Fibroblast of lung (primary cell): ENCODE measurements around the gene SERPINE2. TPM values are rescaled to one million over a fixed set of nuclear protein-coding genes. Genes with fewer than 3 reads are reported as not detected.
A peak's percentile ranks its signal among the peaks of the same experiment; 100 is the strongest.

Source experiments
- DNase-seq, 2 donors: peaks; one replicate each; pipeline versions ENCODE4 v3.0.0 to v3.0.0-alpha.2; 2010; ENCODE audit warnings: low read depth in 2 of 2
- H2AFZ ChIP-seq: 2 replicates; pipeline ENCODE4 v1.5.1; 2012; ENCODE audit warnings: low read length, control low read depth, inconsistent platforms
- H3K27ac ChIP-seq: 2 replicates; pipeline ENCODE4 v1.5.1; 2011; ENCODE audit warnings: low read length, control low read depth; ENCODE audit not compliant: insufficient read depth
- H3K27me3 ChIP-seq: 2 replicates; pipeline ENCODE4 v1.5.1; 2011; ENCODE audit warnings: mild to moderate bottlenecking, low read length; ENCODE audit not compliant: control insufficient read depth, insufficient read depth
- H3K36me3 ChIP-seq: 2 replicates; pipeline ENCODE4 v1.5.1; 2011; ENCODE audit warnings: low read length; ENCODE audit not compliant: control insufficient read depth, insufficient read depth
- H3K4me1 ChIP-seq: 2 replicates; pipeline ENCODE4 v1.5.1; 2011; ENCODE audit warnings: low read length; ENCODE audit not compliant: control insufficient read depth, insufficient read depth; ENCODE audit errors: extremely low read depth
- H3K4me2 ChIP-seq: 2 replicates; pipeline ENCODE4 v1.5.1; 2011; ENCODE audit warnings: low read length, control low read depth; ENCODE audit not compliant: insufficient read depth; ENCODE audit errors: extremely low read depth
- H3K4me3 ChIP-seq, 4 experiments: fragments of 200-600 bp in 1 of 4; sonication (generic) in 1 of 4; replicated peaks in 1 of 4; 2 replicates each; pipeline ENCODE4 v1.5.1; 2011 to 2016; ENCODE audit warnings: low read length in 4 of 4, low read depth in 3 of 4, mild to moderate bottlenecking in 3 of 4, control low read depth in 2 of 4, inconsistent platforms in 1 of 4, mixed read lengths in 1 of 4; ENCODE audit not compliant: insufficient read depth in 1 of 4; ENCODE audit errors: control extremely low read depth in 1 of 4
- H3K79me2 ChIP-seq: 2 replicates; pipeline ENCODE4 v1.5.1; 2012; ENCODE audit warnings: mild to moderate bottlenecking, low read length, inconsistent platforms; ENCODE audit not compliant: control insufficient read depth, insufficient read depth
- H3K9ac ChIP-seq: 2 replicates; pipeline ENCODE4 v1.5.1; 2011; ENCODE audit warnings: mild to moderate bottlenecking, low read length, control low read depth; ENCODE audit not compliant: insufficient read depth
- H3K9me3 ChIP-seq: 2 replicates; pipeline ENCODE4 v1.5.1; 2012; ENCODE audit warnings: low read depth, low read length; ENCODE audit not compliant: control insufficient read depth, insufficient read depth
- H4K20me1 ChIP-seq: 2 replicates; pipeline ENCODE4 v1.5.1; 2011; ENCODE audit warnings: low read length; ENCODE audit not compliant: control insufficient read depth, insufficient read depth; ENCODE audit errors: extremely low read depth
- EZH2 ChIP-seq: IDR thresholded peaks from 2 replicates; pipeline ENCODE4 v1.5.1; 2012; ENCODE audit warnings: low read length, control low read depth, mild to moderate bottlenecking; ENCODE audit errors: missing control alignments
- polyA plus RNA-seq, 2 donors: library from polyadenylated mRNA; depleted of rRNA in 1 of 2; stranded (reverse) in 1 of 2; unstranded in 1 of 2; fragments of >200 nt; gene quantifications; 2 replicates each; pipeline ENCODE4 v1.2.1, GENCODE V29; 2011 to 2012; ENCODE audit warnings: missing spikeins in 1 of 2
- total RNA-seq: library from RNA; depleted of rRNA; stranded (reverse); fragments of >200 nt; gene quantifications from 2 replicates; pipeline ENCODE4 v1.2.1, GENCODE V29; 2014
- TF ChIP-seq, protein P1 (sequence below), 2 donors: IDR thresholded peaks in 1 of 2; conservative IDR thresholded peaks in 1 of 2; 1 replicate in 1 of 2; 2 replicates in 1 of 2; pipeline ENCODE4 v1.5.1; 2011 to 2012; ENCODE audit warnings: low read length in 2 of 2, control low read depth in 1 of 2, inconsistent platforms in 1 of 2, low read depth in 1 of 2, mild to moderate bottlenecking in 1 of 2

The SERPINE2 gene
- total and polyA plus RNA-seq, 2 donors (not counting 1 experiment from before 2014, with no cell fraction given): 77.9 to 149 TPM

DNA sequence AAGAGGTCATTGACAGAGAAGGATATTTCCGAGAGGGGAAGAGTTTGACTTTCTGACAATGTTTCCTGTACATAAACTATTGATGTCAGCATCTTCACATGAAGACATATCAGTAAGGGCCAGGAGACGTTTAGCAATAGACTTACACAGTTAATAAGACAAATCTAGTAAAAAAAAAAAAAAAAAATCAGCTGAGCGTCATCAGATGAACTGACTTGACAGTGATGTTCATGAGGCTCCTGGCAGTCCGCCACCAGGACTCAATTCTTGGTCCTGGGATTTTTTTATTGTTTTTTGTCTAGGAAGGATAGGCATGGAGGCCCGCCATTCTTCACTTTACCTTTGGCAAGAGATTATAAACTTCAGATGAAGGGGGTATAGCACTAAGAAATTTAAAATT lies 67.4 kb downstream of the SERPINE2 start:
- DNase-seq: no peak
- Histone ChIP-seq H4K20me1 (no peaks in the 10 kb centered on the region), H2AFZ (no peak overlapping the region), H3K9ac (no peak overlapping the region), H3K79me2 (no peaks in the 10 kb centered on the region), H3K4me3 (no peak overlapping the region), H3K4me1 (no peaks in the 10 kb centered on the region), H3K4me2 (no peak overlapping the region), H3K36me3 (no peaks in the 10 kb centered on the region), H3K9me3 (no peaks in the 10 kb centered on the region), H3K27me3 (no peaks in the 10 kb centered on the region), H3K27ac (no peak overlapping the region)
- TF ChIP-seq EZH2: no peak
- TF ChIP-seq, protein P1, sequence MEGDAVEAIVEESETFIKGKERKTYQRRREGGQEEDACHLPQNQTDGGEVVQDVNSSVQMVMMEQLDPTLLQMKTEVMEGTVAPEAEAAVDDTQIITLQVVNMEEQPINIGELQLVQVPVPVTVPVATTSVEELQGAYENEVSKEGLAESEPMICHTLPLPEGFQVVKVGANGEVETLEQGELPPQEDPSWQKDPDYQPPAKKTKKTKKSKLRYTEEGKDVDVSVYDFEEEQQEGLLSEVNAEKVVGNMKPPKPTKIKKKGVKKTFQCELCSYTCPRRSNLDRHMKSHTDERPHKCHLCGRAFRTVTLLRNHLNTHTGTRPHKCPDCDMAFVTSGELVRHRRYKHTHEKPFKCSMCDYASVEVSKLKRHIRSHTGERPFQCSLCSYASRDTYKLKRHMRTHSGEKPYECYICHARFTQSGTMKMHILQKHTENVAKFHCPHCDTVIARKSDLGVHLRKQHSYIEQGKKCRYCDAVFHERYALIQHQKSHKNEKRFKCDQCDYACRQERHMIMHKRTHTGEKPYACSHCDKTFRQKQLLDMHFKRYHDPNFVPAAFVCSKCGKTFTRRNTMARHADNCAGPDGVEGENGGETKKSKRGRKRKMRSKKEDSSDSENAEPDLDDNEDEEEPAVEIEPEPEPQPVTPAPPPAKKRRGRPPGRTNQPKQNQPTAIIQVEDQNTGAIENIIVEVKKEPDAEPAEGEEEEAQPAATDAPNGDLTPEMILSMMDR (conservative IDR thresholded peaks at IDR 0.05 in 1 of 2, IDR thresholded peaks at IDR 0.05 in 1 of 2; ENCODE audit: low read depth in 1 of 2, low read length in 2 of 2): no peak

DNA sequence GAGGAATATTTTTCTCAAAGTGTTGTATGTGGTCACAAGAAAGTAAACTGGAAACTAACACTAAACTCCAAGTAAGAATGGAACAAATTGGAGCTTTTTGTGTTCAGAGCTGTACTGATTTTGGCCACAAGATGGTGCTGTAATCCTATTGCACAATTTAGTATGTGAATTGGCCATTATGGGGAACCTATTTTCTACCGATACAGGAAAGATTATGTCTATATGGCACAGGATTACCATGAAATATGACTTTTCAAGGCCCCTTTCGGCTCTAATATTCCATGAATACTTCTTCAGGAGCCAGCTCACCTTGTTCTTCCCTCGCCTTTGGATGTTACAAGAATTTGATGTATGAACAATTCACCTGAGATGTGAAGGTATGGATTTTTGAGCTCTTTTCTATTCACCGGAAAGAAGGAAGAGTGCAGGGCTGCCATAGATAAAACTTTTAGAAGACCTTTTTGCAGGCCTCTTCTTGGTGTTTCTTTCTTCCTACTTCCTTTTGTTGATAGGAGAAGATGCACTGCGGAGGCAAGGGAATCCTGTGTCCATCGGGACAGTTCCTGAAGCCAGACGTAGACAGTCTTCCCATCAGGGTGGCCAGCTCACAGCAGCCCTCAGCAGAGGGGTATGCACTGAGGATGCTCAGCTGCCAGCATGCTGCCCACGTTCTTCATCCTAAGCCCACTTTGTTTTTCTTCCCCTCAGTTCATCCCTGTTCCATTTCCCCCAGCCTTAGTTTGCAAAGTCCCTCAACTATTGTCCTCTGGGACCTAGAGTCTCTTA lies 68.5 kb downstream of the SERPINE2 start:
- no peak overlapping the region for H3K9ac ChIP-seq
- H3K4me3 ChIP-seq: no peak overlapping the region
- TF ChIP-seq, protein P1 (conservative IDR thresholded peaks at IDR 0.05 in 1 of 2, IDR thresholded peaks at IDR 0.05 in 1 of 2; ENCODE audit: low read depth in 1 of 2, low read length in 2 of 2): peak; percentile 79 to 86
- no peak for TF ChIP-seq EZH2
- H3K27ac ChIP-seq: no peak overlapping the region
- no peaks in the 10 kb centered on the region for H3K4me1 ChIP-seq
- DNase-seq: peak; percentile 45 to 74
- no peaks in the 10 kb centered on the region for H3K79me2 ChIP-seq
- no peaks in the 10 kb centered on the region for H4K20me1 ChIP-seq
- peaks cover 2% of the 10 kb centered on the region for H3K36me3 ChIP-seq
- no peaks in the 10 kb centered on the region for H3K27me3 ChIP-seq
- no peak overlapping the region for H2AFZ ChIP-seq
- no peak overlapping the region for H3K4me2 ChIP-seq
- no peaks in the 10 kb centered on the region for H3K9me3 ChIP-seq

DNA sequence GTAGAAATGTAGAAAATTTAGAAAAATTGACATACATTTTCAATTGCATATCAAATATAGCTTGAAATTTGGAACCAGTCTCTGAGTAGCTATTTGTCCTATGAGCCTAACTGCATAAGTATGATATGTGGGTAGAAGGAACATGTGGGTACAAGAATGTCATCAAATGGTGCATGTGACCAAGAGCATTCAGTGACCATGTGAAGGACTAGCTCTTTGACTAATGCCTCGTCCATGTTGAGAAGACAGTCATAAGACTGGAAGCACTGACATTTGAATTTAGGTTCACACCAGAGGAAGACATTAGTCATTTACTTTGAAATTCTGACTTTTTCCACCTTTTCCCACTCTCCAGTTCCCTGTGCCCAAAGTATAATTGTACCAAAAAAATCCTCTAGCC lies 69.2 kb downstream of the SERPINE2 start:
- Histone ChIP-seq H3K9ac (no peak overlapping the region), H3K9me3 (no peaks in the 10 kb centered on the region), H3K4me2 (no peak overlapping the region), H3K4me3 (no peak overlapping the region), H3K36me3 (peaks cover 2% of the 10 kb centered on the region), H3K27me3 (no peaks in the 10 kb centered on the region), H3K4me1 (no peaks in the 10 kb centered on the region), H4K20me1 (no peaks in the 10 kb centered on the region), H3K27ac (no peak overlapping the region), H2AFZ (no peak overlapping the region), H3K79me2 (no peaks in the 10 kb centered on the region)
- no peak for TF ChIP-seq EZH2
- TF ChIP-seq, protein P1 (conservative IDR thresholded peaks at IDR 0.05 in 1 of 2, IDR thresholded peaks at IDR 0.05 in 1 of 2; ENCODE audit: low read depth in 1 of 2, low read length in 2 of 2): no peak
- peak in 1 of 2 donors; percentile 32 for DNase-seq
